H1 (cell line): ENCODE data around the gene SCAMP5. TPM values are rescaled to one million over a fixed set of nuclear protein-coding genes. Genes with fewer than 3 reads are reported as not detected.

ENCODE experiments used
- CTCF ChIA-PET: fragments of 300-600 bp; sonication (Branson Sonifier 250); formaldehyde crosslinking; loops from one replicate; lab custom pipeline; 2021; ENCODE audit not compliant: partially characterized antibody; lab: Charles Lee
- POLR2A ChIA-PET: fragments of 300-600 bp; sonication (Branson Sonifier 250); formaldehyde crosslinking; loops from one replicate; lab custom pipeline; 2021; ENCODE audit warnings: inconsistent platforms; ENCODE audit not compliant: partially characterized antibody; lab: Charles Lee
- DNase-seq, 2 experiments: peaks; one replicate each; pipeline versions ENCODE4 v3.0.0 to v3.0.0-alpha.2; 2010 to 2022; ENCODE audit warnings: low spot score in 2 of 2, low read depth in 1 of 2, mixed read lengths in 1 of 2
- FAIRE-seq: peaks from 2 replicates; lab custom pipeline; 2011; peaks lifted over from hg19 to GRCh38; lab: Jason Lieb, UNC
- H2AFZ ChIP-seq: 2 replicates; pipeline ENCODE4 v1.8.1; 2012; ENCODE audit warnings: low read length, inconsistent platforms
- H2AK5ac ChIP-seq: 2 replicates; pipeline ENCODE4 v1.6.1; 2013; ENCODE audit warnings: low read depth, low read length
- H2BK120ac ChIP-seq: replicated peaks from 2 replicates; pipeline ENCODE3; 2013; ENCODE audit warnings: low read depth, low read length, inconsistent platforms
- H2BK12ac ChIP-seq: 2 replicates; pipeline ENCODE4 v1.6.1; 2013; ENCODE audit warnings: low read depth, low read length
- H2BK15ac ChIP-seq: 2 replicates; pipeline ENCODE4 v1.6.1; 2013; ENCODE audit warnings: low read length
- H2BK20ac ChIP-seq: 2 replicates; pipeline ENCODE4 v1.6.1; 2013; ENCODE audit warnings: low read length
- H2BK5ac ChIP-seq: 2 replicates; pipeline ENCODE4 v1.6.1; 2013; ENCODE audit warnings: low read depth, low read length
- H3K14ac ChIP-seq: 2 replicates; pipeline ENCODE4 v1.6.1; 2013; ENCODE audit warnings: inconsistent platforms; ENCODE audit not compliant: insufficient read length
- H3K18ac ChIP-seq: 2 replicates; pipeline ENCODE4 v1.6.1; 2013; ENCODE audit warnings: low read length; ENCODE audit errors: extremely low read depth
- H3K23ac ChIP-seq: 2 replicates; pipeline ENCODE4 v1.6.1; 2013; ENCODE audit warnings: inconsistent platforms; ENCODE audit not compliant: insufficient read length
- H3K23me2 ChIP-seq: 2 replicates; pipeline ENCODE4 v1.6.1; 2013; ENCODE audit warnings: low read depth, low read length
- H3K27ac ChIP-seq: 2 replicates; pipeline ENCODE4 v1.6.1; 2011; ENCODE audit warnings: low read depth, low read length, inconsistent platforms
- H3K27me3 ChIP-seq, 4 experiments: replicated peaks in 1 of 4; 1 replicate in 1 of 4; 2 replicates in 3 of 4; pipeline versions ENCODE4 v1.6.1 to v1.8.1; 2011 to 2013; ENCODE audit warnings: low read length in 3 of 4, mild to moderate bottlenecking in 3 of 4, inconsistent platforms in 2 of 4, mixed read lengths in 2 of 4, moderate library complexity in 1 of 4; ENCODE audit not compliant: control insufficient read depth in 3 of 4, insufficient read depth in 3 of 4; ENCODE audit errors: extremely low read depth in 1 of 4
- H3K36me3 ChIP-seq, 4 experiments: 2 replicates each; pipeline versions ENCODE4 v1.6.1 to v1.8.1; 2011 to 2013; ENCODE audit warnings: mild to moderate bottlenecking in 4 of 4, low read length in 3 of 4, moderate library complexity in 2 of 4, control low read depth in 1 of 4, inconsistent platforms in 1 of 4; ENCODE audit not compliant: insufficient read depth in 4 of 4, control insufficient read depth in 2 of 4
- H3K4ac ChIP-seq: replicated peaks from 2 replicates; pipeline ENCODE3; 2013; ENCODE audit warnings: low read length, low read depth, mixed read lengths, inconsistent platforms; ENCODE audit not compliant: insufficient read length
- H3K4me1 ChIP-seq, 4 experiments: replicated peaks in 1 of 4; 1 replicate in 1 of 4; 2 replicates in 3 of 4; pipeline versions ENCODE4 v1.6.1 to v1.8.1; 2011 to 2013; ENCODE audit warnings: low read length in 3 of 4, inconsistent platforms in 2 of 4, mixed read lengths in 1 of 4; ENCODE audit not compliant: insufficient read depth in 4 of 4, control insufficient read depth in 3 of 4
- H3K4me2 ChIP-seq, 2 experiments: 2 replicates each; pipeline versions ENCODE4 v1.6.1 to v1.8.1; 2011 to 2013; ENCODE audit warnings: low read depth in 2 of 2, low read length in 2 of 2, control low read depth in 1 of 2, inconsistent platforms in 1 of 2, mild to moderate bottlenecking in 1 of 2; ENCODE audit not compliant: insufficient read depth in 1 of 2
- H3K4me3 ChIP-seq, 4 experiments: fragments of 200-600, 300-600 bp in 1 of 4; sonication (generic), shearing (Covaris generic), sonication (Bioruptor Twin) in 1 of 4; 2 replicates each; pipeline versions ENCODE4 v1.5.1 to v1.8.1; 2011 to 2016; ENCODE audit warnings: low read length in 4 of 4, low read depth in 3 of 4, control low read depth in 2 of 4, inconsistent platforms in 2 of 4, mild to moderate bottlenecking in 2 of 4, mixed read lengths in 1 of 4, moderate library complexity in 1 of 4; ENCODE audit not compliant: insufficient read depth in 2 of 4; ENCODE audit errors: extremely low read depth in 1 of 4
- H3K56ac ChIP-seq: replicated peaks from 2 replicates; pipeline ENCODE3; 2013; ENCODE audit warnings: low read depth, mild to moderate bottlenecking, mixed read lengths, low read length, inconsistent platforms; ENCODE audit not compliant: insufficient read length
- H3K79me1 ChIP-seq: 2 replicates; pipeline ENCODE4 v1.6.1; 2013; ENCODE audit warnings: low read depth, low read length, control low read depth
- H3K79me2 ChIP-seq, 2 experiments: 2 replicates each; pipeline versions ENCODE4 v1.6.1 to v1.8.1; 2012 to 2013; ENCODE audit warnings: low read length in 2 of 2, mild to moderate bottlenecking in 2 of 2, inconsistent platforms in 1 of 2; ENCODE audit not compliant: insufficient read depth in 2 of 2, control insufficient read depth in 1 of 2
- H3K9ac ChIP-seq, 4 experiments: replicated peaks in 1 of 4; 1 replicate in 1 of 4; 2 replicates in 3 of 4; pipeline versions ENCODE4 v1.6.1 to v1.8.1; 2011 to 2013; ENCODE audit warnings: low read depth in 3 of 4, low read length in 3 of 4, control low read depth in 2 of 4, mild to moderate bottlenecking in 2 of 4, moderate library complexity in 2 of 4, inconsistent platforms in 1 of 4; ENCODE audit errors: extremely low read depth in 1 of 4
- H3K9me3 ChIP-seq, 2 experiments: 2 replicates each; pipeline versions ENCODE4 v1.6.1 to v1.8.1; 2012 to 2013; ENCODE audit warnings: mild to moderate bottlenecking in 2 of 2, moderate library complexity in 2 of 2, control low read depth in 1 of 2, inconsistent platforms in 1 of 2, low read depth in 1 of 2, low read length in 1 of 2, mixed read lengths in 1 of 2; ENCODE audit not compliant: insufficient read depth in 2 of 2
- H4K20me1 ChIP-seq, 2 experiments: replicated peaks in 1 of 2; 2 replicates each; pipeline versions ENCODE3 to v1.8.1; 2011 to 2013; ENCODE audit warnings: inconsistent platforms in 2 of 2, low read length in 2 of 2, mild to moderate bottlenecking in 1 of 2; ENCODE audit not compliant: insufficient read depth in 2 of 2, control insufficient read depth in 1 of 2
- H4K5ac ChIP-seq: 2 replicates; pipeline ENCODE4 v1.6.1; 2013; ENCODE audit warnings: low read length, low read depth, mixed read lengths, inconsistent platforms; ENCODE audit not compliant: insufficient read length
- H4K8ac ChIP-seq: 2 replicates; pipeline ENCODE4 v1.8.0; 2013; ENCODE audit warnings: mild to moderate bottlenecking, moderate library complexity, low read length, inconsistent platforms; ENCODE audit not compliant: insufficient read depth; ENCODE audit errors: extremely low read depth
- H4K91ac ChIP-seq: replicated peaks from 2 replicates; pipeline ENCODE3; 2013; ENCODE audit warnings: low read length, mixed read lengths, inconsistent platforms; ENCODE audit not compliant: insufficient read length
- BACH1 ChIP-seq: IDR thresholded peaks from 2 replicates; pipeline ENCODE4 v1.6.1; 2012; ENCODE audit warnings: low read length, improper control_type of control experiment
- EGR1 ChIP-seq: IDR thresholded peaks from 2 replicates; pipeline ENCODE4 v1.6.1; 2011; ENCODE audit warnings: low read depth, low read length, borderline replicate concordance
- PHF8 ChIP-seq: fragments of 200-600 bp; sonication (generic); conservative IDR thresholded peaks from 2 replicates; pipeline ENCODE4 v1.7.1; 2012; ENCODE audit warnings: low read depth, mild to moderate bottlenecking, inconsistent platforms, low read length, moderate library complexity
- RFX5 ChIP-seq: IDR thresholded peaks from 2 replicates; pipeline ENCODE4 v1.6.1; 2011; ENCODE audit warnings: low read depth, low read length, improper control_type of control experiment, borderline replicate concordance
- TAF7 ChIP-seq: optimal IDR thresholded peaks from 2 replicates; pipeline ENCODE3; 2011; ENCODE audit warnings: low read depth, mild to moderate bottlenecking, inconsistent platforms, low read length, moderate library complexity, borderline replicate concordance
- TCF12 ChIP-seq: IDR thresholded peaks from 2 replicates; pipeline ENCODE4 v1.6.1; 2011; ENCODE audit warnings: low read depth, mild to moderate bottlenecking, low read length
- WGBS, 2 experiments: shearing (Covaris generic) in 1 of 2; methylation state at CpG; one replicate each; pipeline versions ENCODE4 v1.1.6 to v1.1.7; 2013 to 2015; ENCODE audit warnings: low lambda C conversion rate in 2 of 2, mixed read lengths in 2 of 2, inconsistent platforms in 1 of 2, low coverage in 1 of 2, missing lambda C conversion rate in 1 of 2; ENCODE audit not compliant: insufficient replicate concordance in 2 of 2, insufficient coverage in 1 of 2, insufficient read length in 1 of 2; ENCODE audit errors: extremely low coverage in 1 of 2, missing lambda C conversion rate in 1 of 2; 5-methylcytosine and 5-hydroxymethylcytosine counted together
- polyA plus RNA-seq, 7 experiments: library from polyadenylated mRNA; depleted of rRNA in 3 of 7; stranded (reverse) in 5 of 7; unstranded in 2 of 7; fragments of >200 nt in 5 of 7; fragments of 200-250 nt in 2 of 7; gene quantifications; 1 replicate in 5 of 7; 2 replicates in 1 of 7; 4 replicates in 1 of 7; pipeline versions ENCODE4 v1.2.1 to v1.2.3, GENCODE V29; 2011 to 2013; ENCODE audit warnings: missing spikeins in 2 of 7, mixed read lengths in 2 of 7
- total RNA-seq: library from RNA; stranded (reverse); fragmentation: NEBNext Ultra II Directional; extraction: Animal tissue kit (Norgen Biotek cat#: 25700); gene quantifications from 2 replicates; pipeline ENCODE4 v1.2.1, GENCODE V29; 2021
- TF ChIP-seq, protein P1 (sequence below): IDR thresholded peaks from 2 replicates; pipeline ENCODE4 v1.6.1; 2012; ENCODE audit warnings: low read length, inconsistent platforms

Gene SCAMP5
- total and polyA plus RNA-seq, 2 of the 8 experiments (the other 6 are each of a cell fraction or from before 2014, with no cell fraction given), result 55.4 to 94.7 TPM

- Histone ChIP-seq H3K79me1 (no peaks in the 10 kb centered on the region), H2BK15ac (no peak overlapping the region), H3K23me2 (no peaks in the 10 kb centered on the region), H3K23ac (no peak overlapping the region), H4K8ac (no peak overlapping the region), H2BK20ac (no peak overlapping the region), H3K79me2 (no peaks in the 10 kb centered on the region), H3K18ac (no peak overlapping the region), H4K20me1 (peaks cover 0 to 6% of the 10 kb centered on the region in 2 experiments), H3K9ac (no peak overlapping the region), H3K4me3 (no peak overlapping the region), H4K5ac (no peak overlapping the region), H2AFZ (no peak overlapping the region), H3K36me3 (peaks cover 0 to 3% (median under 1%) of the 10 kb centered on the region in 4 experiments; a peak in 3 of 8 replicates), H3K27ac (no peak overlapping the region), H3K27me3 (no peaks in the 10 kb centered on the region), H2BK12ac (no peak overlapping the region), H3K56ac (no peak overlapping the region), H4K91ac (no peak overlapping the region), H3K4ac (no peak overlapping the region), H3K14ac (no peak overlapping the region), H3K4me2 (no peak overlapping the region), H3K9me3 (no peaks in the 10 kb centered on the region), H3K4me1 (no peaks in the 10 kb centered on the region), H2BK120ac (no peak overlapping the region), H2BK5ac (no peak overlapping the region), H2AK5ac (no peak overlapping the region)
- no peak for FAIRE-seq
- ChIA-PET POLR2A (no interaction called here), CTCF (interaction anchor here (0.5 kb wide), 1 partner anchor 46 kb away, joined by 3 read pairs; no protein-coding TSS in a partner anchor)
- DNase-seq, result no peak
- 82% methylated on average over 6 of the region's 6 CpGs; no CpG with 5 or more reads in 1 of the 2 experiments for WGBS, 2 experiments
- TF ChIP-seq BACH1, result no peak
- no peak for TF ChIP-seq TCF12
- TF ChIP-seq, protein P1, sequence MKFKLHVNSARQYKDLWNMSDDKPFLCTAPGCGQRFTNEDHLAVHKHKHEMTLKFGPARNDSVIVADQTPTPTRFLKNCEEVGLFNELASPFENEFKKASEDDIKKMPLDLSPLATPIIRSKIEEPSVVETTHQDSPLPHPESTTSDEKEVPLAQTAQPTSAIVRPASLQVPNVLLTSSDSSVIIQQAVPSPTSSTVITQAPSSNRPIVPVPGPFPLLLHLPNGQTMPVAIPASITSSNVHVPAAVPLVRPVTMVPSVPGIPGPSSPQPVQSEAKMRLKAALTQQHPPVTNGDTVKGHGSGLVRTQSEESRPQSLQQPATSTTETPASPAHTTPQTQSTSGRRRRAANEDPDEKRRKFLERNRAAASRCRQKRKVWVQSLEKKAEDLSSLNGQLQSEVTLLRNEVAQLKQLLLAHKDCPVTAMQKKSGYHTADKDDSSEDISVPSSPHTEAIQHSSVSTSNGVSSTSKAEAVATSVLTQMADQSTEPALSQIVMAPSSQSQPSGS, result no peak
- no peak for TF ChIP-seq RFX5
- TF ChIP-seq EGR1, result no peak
- TF ChIP-seq PHF8, result no peak
- no peak for TF ChIP-seq TAF7
Observed at GRCh38 chr15:75008629-75009326, 13.4 kb downstream of the SCAMP5 start.
